GM21447 (cell line): ENCODE results near the gene KLC1.

Source experiments
- ATAC-seq: cut with Tn5 transposase; IDR thresholded peaks from one replicate; pipeline ENCODE4 v1.9.1; 2021; ENCODE audit not compliant: unreplicated experiment

KLC1 gene

DNA sequence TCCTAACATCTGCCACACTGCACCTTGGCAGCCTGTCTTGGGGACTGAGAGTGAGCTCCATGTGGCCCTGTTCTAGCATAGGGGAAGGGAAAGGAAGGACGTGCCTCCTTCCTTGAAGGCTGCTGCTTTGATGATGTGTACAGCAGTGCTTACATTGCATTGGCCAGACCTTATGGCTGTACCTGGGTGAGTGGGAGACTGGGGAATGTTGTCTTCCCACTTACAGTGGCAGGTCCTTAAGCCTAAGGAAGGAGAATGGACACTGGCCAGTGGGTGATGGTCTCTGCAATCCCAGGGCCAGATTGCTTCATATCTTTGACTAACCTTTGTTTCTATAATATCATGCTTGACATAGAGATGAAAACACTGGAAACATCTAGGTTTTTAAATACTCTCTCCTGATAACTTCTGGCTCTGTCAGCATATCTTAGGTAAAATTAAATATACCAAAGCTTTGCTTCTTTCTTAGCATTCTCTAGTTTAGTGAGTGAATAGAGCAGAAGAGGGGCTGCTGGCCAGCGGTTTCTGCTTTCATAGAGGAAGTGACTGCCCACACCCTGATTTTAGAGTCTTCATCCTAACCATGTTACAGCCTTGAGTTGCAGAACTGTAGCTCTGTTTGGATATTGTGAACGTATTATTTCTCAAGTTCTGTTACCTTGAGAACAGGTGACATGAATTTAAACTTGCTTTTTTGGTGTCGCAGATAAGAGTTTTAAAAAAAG lies 27.2 kb downstream of the KLC1 start:
- no peak for ATAC-seq

DNA sequence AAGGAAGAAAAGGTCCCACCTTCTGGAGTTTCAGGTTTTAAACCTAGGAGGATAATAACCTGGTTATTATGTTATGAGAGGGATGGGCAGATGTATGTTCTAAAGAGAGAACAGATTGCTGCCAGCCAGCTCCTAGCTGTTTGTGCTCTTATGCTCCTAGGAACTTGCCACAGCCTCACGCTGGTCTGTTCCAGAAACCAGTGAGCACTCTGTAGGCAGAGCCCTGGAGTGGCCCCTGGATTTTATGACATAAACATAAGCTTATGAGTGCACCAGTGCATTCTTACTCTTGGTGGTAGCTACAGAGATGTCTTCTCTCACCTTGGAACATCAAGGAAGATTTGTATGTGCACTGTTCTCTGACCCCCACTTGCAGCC lies 27.7 kb downstream of the KLC1 start:
- ATAC-seq = no peak

DNA sequence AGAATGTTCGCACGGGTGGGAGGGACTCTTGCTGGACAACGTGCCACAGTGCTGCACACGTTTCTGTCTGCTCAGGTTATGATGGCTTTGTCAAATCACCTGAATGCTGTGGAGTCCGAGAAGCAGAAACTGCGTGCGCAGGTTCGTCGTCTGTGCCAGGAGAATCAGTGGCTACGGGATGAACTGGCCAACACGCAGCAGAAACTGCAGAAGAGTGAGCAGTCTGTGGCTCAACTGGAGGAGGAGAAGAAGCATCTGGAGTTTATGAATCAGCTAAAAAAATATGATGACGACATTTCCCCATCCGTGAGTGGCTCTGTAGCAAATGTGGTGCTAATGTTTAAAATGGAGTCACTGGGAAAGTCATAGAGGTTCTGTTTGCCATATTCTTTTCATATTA lies 28.5 kb downstream of the KLC1 start:
- no peak for ATAC-seq

DNA sequence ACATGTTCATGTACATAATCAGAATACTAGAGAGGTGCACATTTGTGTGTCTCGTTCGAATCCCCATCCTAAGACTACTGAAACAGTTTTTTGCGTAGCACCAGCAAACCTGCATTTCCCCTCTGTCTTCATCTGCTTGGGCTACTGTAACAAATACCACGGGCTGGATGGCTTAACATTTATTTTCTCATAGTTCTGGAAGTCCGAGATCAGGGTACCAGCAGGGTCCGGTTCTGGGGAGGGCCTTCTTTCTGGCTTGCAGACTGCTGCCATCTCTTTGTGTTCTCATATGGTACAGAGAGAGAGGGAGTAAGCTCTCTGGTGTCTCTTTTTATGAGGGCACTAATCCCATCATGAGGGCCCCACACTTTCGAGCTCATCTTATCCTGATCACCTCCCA lies 30.6 kb downstream of the KLC1 start:
- no peak for ATAC-seq

DNA sequence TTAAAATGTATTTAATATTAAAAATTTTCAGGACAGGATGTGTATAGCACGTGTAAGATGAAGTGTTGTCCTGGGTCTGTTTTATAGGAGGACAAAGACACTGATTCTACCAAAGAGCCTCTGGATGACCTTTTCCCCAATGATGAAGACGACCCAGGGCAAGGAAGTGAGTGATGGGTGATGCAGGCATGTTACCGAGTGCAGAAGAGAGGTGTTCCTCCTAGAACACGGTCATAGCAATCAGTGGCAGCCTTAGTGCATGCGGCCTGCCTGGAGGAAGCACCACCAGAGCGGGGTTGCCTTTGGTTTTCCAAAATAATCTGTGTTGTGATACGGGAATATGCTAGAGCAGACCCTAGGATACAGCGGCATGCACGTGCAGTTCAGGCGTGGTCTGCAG lies 33.0 kb downstream of the KLC1 start:
- ATAC-seq = no peak

DNA sequence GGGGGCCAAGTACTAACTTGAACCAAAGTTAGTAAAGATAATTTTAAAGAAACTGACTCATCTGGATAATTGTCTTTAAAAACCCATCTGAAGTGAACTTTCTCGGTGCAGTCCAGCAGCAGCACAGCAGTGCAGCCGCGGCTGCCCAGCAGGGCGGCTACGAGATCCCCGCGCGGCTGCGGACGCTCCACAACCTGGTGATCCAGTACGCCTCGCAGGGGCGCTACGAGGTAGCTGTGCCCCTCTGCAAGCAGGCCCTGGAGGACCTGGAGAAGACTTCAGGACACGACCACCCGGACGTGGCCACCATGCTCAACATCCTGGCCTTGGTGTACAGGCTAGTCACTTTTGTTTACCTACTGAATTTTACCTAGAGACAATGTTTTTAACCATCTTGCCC lies 33.6 kb downstream of the KLC1 start:
- no peak for ATAC-seq

DNA sequence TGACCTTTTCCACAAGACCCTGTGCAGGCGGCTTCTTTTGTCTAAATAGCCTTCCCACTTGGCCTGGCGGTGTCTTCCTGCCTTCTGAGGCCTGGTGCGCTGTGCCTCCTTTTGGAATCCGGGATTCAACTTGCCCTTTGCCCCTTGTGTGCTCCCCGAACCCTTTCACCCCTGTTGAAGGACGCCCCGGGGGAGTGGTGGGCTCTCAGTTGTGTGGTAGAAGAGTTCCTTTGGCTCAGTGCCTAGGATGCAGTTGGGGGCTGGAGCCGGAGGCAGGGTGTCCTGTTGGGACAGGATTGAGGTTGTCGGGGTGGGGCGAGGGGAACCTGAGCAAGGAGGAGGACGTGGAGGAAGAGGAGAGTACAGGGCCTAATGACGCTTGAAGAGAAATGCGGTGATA lies 34.5 kb downstream of the KLC1 start:
- ATAC-seq = no peak

DNA sequence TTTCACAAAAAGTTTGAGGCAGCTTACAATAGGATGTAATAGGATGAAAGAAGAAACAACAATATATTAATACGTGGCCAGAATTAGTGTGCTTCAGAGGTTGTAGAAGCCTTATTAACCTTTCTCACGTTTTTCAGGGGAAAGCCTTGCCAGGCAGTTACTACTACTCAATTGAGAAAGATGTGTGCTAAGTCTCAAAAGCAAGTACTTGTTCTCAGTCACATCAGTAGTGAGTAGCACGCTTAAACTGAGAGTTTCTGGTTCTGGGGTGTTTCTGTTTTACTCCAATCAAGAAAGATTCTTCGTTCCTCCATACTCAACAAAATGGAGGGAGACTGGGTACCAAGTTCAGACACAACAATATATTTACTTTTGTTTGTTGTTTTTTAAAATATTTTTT lies 38.7 kb downstream of the KLC1 start:
- ATAC-seq = no peak

DNA sequence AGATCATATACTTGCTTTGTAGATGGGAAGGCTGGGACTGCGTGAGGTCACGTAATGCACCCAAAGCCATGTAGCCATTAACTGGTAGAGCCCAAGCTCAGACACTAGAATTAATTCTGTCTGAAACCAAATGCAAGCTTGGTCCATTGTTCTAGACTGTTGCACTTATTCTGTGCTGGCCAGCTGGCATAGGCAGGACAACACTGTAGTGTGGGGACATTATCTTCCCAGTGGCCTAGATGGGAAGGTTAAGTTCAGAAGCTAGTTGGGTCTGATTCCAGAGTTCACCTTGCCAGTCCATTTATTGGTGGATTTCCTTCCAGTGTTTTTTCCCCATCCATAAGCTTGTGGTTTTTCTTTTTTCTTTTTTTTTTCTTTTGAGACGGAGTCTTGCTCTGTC lies 39.1 kb downstream of the KLC1 start:
- no peak for ATAC-seq

DNA sequence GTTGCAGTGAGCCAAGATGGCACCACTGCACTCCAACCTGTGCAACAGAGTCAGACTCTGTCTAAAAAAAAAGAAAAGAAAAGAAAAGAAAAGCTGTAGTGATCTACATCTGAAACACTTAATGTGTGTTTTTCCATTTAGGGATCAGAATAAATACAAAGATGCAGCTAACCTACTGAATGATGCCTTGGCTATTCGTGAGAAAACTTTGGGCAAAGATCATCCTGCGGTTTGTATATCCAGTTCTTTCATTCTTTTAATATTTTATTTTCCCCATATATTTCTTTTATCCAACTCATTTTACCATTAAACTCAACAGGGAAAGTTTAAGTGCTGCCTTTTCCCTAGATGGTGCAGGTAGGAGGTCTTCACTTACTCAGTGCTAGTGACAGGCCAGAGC lies 40.4 kb downstream of the KLC1 start:
- no peak for ATAC-seq

DNA sequence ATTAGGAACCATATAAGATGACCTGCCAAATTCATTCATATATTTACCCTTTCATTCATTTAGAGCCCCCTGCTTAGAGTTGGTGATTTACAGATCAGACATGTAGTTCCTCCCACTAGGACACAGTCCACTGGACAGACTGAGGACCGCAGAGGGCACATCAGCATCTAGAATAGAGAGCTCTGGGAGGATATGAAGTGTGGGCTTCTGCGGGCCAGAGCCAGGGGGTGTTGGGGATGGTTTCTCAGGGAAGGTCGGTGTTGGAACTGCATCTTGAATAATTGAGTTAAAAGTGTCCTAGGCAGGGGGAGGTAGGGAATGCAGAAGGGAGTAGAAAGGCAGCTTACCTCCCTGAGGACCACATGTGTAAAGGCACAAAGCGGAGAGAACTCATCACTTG lies 42.9 kb downstream of the KLC1 start:
- ATAC-seq = no peak

DNA sequence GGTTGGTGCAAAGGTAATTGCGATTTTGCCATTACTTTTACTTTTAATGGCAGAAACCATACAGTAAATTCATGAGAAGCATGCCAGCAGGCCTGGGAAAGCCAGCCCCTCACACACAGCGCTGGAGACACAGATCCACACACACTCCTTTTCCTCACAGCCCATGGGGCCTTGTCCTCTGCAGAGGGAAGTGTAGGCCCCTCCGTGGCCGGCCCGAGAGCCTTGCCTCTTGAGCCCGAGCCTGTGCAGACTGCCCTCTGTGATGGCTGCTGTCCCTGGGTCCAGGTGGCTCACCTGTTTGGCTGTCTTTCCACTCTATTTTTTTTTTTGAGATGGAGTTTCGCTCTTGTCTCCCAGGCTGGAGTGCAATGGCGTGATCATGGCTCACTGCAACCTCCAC lies 46.9 kb downstream of the KLC1 start:
- no peak for ATAC-seq

DNA sequence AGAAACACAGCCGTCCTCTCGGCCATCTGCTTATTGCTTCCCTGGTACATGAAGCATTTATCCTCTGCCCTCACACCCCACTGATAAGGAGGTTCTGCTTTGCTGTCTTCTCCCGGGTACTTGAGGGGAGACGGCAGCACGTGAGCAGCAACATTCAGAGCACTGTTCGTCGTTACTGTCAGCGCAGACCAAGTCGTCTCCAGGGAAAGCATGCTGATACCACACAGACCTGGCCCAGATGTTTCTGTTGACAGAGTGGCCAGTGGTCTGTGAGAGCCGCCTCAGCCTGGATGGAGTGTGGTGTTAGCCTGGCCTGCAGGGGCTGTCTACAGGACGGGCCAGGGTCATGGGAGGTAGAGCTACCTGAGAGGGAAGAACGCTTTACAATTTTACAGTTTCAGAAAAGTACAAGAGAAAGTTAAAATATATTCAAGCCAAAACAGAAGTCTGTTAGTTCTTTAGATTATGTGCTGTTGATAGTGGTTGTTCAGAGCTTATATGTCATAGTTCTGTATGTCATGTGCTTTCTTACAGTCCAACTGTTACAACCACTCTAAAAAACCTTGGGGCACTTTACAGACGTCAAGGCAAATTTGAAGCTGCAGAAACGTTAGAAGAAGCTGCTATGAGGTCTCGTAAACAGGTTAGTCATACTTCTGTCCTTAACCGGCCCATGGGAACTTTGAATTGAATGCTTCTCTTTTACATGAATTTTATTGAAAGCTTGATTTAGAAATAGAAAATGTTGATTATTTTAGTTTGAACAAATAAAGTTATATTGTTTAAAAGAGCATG lies 48.1 kb downstream of the KLC1 start:
- ATAC-seq = no peak

DNA sequence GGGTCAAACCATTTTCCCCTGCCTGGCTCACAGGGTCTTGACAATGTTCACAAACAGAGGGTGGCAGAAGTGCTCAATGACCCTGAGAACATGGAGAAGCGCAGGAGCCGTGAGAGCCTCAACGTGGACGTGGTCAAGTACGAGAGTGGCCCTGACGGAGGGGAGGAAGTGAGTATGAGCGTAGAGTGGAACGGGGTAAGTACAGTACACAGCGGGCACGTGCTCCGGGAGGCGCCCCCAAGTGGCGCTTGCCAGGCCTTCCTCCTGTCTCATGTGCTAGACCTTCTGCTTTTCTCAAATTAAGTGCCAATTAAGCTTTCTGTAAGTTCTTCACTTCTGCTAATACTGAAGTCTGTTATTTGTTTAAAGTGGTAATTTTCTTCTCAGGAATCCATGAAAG lies 50.3 kb downstream of the KLC1 start:
- no peak for ATAC-seq

DNA sequence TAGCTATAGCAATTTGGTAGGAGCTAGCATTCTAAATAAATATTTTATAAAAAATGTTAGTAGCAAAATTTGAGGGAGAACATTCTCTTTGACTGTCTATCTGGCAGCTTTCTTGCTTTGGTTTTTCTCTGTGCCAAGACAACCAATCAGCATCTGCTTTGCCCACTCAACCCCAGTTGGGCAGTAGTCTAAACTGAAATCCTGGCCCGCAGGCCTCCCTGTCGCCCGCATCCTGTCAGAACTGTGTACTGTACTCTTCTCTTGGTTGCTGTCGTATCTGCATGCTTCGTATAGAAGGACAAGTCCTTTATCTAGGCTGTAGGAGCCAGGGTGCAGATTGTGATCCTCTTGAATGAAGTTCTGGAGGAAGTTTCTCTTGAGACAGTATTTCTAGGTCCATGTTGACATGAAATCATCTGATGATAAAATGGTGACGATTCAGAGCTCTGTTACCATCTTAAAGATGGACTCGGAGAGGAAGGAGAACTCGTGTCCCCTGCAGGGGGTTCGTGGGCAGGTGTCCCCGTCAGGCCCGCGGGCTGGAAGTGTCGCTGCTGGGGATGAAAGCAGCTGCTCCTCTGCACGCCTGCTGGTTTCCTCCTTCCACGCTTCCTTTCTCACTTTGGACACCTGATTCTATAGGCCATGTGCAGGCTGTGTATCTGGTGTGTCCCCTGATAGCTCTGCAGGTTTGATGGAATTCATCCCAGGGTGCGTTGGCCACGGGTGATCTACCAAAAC lies 51.6 kb downstream of the KLC1 start:
- no peak for ATAC-seq

DNA sequence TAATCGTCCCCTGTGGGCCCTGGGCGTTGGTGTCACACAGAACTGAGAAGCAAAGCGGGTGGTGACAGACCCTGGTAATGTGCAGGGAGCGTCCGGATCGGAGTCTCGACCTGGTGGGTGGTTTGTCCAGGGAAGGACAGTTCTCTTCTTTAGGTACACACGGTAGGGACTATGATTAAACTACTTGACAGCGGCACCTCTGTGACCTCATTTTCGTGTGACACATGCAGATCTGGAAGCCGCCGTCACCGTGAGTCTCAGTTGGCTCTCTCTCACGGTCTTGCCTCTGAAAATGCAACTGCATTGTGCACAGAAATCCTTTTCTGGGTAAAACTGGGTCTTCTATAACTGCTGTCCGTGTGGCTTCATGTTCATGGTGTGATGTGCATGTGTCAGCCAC lies 54.1 kb downstream of the KLC1 start:
- ATAC-seq = no peak

DNA sequence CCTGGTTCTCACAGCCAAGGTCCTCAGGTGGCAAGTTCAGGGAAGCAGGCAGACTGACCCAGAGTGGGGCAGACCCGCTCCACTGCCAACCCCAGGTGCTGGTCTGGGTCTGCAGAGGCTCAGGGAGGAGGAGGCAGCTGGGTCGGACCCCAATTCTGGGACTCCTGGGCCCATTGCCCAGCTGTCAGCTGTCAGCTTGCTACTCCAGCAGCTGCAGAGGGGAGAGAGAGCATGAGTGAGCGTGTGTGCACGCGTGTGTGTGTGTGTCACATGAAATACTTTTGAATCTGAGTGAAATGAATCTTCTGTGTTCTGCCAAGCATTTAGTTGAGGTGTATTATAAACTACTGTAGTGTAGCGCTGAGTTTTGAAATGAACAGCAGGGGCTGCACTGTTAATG lies 55.5 kb downstream of the KLC1 start:
- ATAC-seq = no peak

DNA sequence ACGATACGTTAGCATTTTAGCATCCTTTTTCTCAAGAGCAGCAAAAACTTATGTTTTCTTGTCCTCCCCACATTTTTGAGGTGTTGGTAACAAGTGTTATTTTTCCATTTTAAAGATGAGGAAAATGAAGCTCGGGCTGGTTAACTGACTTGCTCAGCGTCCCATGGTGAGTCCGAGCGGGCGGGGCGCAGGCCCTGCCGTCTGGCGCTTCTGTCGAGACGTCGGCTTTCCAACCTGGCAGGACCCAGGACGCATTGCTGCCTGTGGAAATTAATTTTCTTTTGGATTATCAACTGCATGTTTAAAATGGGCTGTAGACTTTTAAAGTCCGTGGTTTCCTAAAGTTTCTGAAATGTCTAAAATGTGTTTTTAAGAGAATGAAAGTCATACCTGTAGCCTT lies 55.9 kb downstream of the KLC1 start:
- no peak for ATAC-seq

DNA sequence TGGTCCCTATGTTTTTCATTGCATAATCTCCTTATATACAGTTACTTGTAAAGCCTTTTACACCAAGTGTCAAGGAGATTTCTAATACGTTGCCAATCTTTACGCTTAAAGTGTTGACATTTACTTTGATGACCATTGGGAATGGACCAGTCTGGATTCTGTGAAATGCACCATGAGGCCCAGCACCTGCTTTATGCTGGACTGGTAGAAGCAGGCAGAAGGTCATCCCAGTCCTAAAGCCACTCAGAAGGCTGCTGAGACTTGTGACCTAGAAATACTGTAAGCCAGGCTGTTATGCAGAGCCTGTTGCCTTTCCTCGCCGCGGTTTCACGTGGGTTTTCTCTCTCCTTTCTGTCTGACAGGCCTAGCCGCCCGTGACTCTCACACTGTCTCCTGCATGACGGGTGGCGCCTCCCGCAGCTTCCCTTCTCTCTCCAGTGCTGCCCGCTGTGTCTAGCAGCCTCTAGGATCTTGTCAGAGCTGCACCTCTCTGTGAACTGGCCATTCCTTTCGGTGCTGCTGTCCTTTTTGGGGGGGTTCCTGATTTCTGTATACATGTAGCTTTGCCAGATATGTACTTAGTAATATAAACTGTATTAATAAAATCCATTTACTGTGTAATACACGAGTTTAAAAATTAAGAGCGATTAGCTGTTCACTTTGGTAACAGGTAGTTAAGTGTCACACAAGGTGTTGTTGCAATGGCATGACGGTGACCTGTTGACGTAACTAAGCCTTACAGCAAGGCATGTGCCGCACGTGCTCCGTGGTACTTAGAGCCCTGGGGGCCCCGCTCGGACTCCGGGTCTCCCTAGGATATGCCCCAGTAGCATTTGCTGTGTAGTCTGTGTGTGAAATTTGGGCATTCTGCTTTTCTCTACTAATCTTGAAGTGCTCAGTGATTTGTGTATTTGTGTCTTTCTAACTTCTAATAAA lies 56.5 kb downstream of the KLC1 start:
- no peak for ATAC-seq

DNA sequence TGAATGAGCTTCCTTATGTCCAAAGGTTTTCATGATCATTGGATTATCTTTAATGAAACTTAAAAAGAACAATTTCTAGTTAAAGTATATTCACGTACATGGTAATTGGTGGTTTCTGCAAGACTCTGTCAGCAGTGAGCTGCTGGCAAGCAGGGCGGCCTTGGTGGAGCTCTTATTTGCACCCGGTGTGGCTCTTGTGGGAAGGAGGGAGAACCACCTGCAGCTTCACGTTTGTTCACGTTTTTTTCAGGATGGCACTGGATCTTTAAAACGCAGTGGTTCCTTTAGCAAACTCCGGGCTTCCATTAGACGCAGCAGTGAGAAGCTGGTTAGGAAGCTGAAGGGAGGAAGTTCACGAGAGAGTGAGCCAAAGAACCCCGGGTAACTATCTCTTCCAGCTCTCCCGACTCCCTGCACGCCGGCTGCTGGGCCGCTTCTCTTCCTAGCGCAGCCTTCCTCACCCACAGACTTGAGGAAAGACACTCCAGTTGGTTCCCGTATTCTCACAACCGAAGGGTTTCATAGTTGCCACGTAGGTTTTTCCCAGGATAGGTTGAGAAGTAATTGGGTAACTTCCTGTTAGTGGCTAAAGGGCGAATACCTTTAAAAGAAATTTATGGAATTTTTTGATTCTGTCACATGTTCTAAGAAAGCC lies 57.9 kb downstream of the KLC1 start:
- no peak for ATAC-seq

DNA sequence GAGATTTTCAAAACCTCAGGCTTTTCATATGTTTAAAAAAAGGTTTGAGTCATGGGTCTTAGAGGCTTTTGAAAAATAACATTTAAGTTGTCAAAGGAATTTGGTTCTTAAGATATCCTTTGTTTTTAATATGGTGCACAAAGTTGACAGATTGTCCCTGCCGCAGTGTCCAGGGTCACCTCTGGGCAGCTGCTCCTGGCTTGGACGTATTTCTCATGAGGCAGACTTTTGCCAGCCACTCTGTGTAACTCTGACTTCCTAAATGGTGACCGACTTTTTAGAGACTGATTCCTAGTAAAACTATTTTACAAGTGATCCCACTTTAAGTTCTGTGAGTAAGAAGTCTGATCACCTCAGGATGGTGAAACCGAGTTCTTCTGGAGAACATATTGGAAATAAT lies 58.7 kb downstream of the KLC1 start:
- no peak for ATAC-seq
